HG03457 (cell line): Measurements from ENCODE around the gene TMEM231.
"Not testable (repeated sequence)": the region's sequence is repeated elsewhere in the genome, so short reads cannot be mapped to it uniquely, and the experiment has no call there.

Experiments
- ATAC-seq: cut with Tn5 transposase; IDR thresholded peaks from one replicate; pipeline ENCODE4 v1.9.1; 2021; ENCODE audit warnings: moderate number of reproducible peaks; ENCODE audit not compliant: unreplicated experiment

Gene TMEM231

GRCh38 chr16:75532791-75533190 lies 23.3 kb downstream of the TMEM231 start:
- ATAC-seq = no peak

GRCh38 chr16:75532142-75532765 lies 23.8 kb downstream of the TMEM231 start:
- no peak for ATAC-seq

DNA sequence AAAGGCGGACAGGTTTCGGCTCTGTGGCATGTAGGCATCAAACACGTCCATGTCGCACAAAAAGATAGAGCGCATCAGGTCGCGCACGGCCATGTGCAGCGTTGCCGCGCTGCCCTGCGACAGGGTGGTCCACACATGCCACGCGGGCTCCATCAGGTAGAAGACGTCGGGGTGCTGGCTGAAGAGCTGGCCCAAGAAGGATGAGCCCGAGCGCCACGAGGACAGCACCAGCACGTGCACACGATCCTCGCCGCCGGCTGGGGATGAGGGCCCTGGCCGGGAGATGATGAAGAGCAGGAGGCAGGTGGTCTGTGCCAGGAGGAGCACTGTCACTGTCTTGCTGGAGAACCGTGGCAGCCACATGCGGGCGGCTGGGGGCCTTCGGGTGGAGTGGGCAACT lies 26.1 kb downstream of the TMEM231 start:
- no peak for ATAC-seq

GRCh38 chr16:75529056-75529905 lies 26.8 kb downstream of the TMEM231 start:
- ATAC-seq = no peak

GRCh38 chr16:75527825-75528299 lies 28.2 kb downstream of the TMEM231 start:
- no peak for ATAC-seq

- no peak for ATAC-seq
Observed at GRCh38 chr16:75526032-75526790, 29.8 kb downstream of the TMEM231 start.

GRCh38 chr16:75519175-75519574 lies 36.9 kb downstream of the TMEM231 start:
- no peak for ATAC-seq

DNA sequence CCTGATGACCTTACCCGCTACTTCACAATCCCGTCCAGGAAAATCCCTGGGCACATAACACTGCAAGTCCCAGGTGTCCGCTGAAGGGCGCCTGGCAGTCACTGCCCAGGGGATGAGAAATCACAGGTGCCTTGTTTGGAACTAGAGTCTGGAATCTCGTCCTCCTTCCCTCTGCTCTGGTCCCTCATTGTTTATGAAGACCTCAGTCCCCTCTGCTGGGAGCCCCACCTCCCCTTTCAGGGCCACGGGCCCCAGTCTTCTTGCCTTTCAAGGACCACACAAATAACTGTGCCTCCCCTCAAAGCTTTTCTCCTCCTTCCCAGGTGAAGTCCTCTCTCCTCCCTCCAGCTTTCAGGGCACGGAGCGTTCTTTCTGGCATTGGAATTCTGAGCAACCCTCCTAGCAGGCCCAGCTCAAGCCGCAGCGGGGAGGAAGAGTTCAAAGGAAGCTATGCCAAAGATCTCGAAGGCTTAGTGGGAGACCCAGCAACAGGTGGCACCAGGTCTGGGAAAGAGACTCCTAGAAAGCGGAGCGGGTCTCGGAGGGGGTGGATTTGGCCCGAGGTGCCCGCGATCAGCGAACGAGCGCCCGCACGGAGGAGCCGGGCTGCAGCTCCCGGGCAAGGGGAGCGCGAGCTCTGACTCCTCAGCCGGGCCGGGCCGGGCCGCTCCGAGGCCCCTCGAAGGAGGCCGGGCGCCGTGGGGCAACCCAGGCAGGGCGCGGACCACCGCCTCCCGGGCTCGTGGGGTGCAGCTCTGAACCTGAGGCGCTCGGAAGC lies 39.7 kb downstream of the TMEM231 start:
- ATAC-seq = not testable (repeated sequence)

GRCh38 chr16:75514296-75514695 lies 41.8 kb downstream of the TMEM231 start:
- no peak for ATAC-seq

DNA sequence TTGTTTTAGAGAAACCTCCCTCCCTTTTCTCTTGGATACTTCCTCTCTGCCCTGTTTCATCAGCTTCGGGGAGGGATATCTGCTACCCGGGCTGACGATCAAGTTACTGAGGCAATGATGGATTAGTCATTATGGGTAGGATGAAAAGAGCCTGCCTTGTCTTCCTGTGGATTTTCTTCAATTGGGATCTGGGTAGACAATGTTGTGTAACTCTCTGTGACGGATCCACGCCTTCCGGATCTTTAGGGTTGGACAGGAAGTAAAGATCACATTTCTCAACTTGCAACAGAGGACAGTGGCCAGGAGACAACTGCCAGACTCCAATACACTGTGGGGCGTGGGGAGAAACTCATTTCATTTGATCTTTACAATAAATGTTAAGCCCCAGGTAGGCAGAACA lies 49.5 kb downstream of the TMEM231 start:
- ATAC-seq = no peak

GRCh38 chr16:75506107-75506506 lies 49.9 kb downstream of the TMEM231 start:
- ATAC-seq = no peak

DNA sequence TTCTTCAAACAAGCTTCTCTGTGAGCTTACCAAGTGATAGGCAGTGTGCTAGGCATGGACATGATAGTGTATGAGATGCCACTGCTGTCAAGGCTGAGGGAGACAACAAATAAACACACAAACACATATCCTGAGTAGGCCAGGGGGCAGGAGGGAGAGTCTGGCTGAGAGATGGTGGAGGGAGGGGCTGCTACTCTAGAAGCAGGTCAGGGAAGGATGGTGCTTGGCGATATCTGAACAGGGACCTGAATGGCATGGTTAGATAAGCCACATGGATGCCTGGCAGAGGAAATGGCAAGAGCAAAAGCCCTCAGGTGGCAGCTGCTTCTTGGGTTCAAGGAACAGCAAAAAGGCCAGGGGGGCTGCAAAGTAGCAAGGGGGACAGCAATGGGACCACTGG lies 52.3 kb downstream of the TMEM231 start:
- ATAC-seq = no peak

DNA sequence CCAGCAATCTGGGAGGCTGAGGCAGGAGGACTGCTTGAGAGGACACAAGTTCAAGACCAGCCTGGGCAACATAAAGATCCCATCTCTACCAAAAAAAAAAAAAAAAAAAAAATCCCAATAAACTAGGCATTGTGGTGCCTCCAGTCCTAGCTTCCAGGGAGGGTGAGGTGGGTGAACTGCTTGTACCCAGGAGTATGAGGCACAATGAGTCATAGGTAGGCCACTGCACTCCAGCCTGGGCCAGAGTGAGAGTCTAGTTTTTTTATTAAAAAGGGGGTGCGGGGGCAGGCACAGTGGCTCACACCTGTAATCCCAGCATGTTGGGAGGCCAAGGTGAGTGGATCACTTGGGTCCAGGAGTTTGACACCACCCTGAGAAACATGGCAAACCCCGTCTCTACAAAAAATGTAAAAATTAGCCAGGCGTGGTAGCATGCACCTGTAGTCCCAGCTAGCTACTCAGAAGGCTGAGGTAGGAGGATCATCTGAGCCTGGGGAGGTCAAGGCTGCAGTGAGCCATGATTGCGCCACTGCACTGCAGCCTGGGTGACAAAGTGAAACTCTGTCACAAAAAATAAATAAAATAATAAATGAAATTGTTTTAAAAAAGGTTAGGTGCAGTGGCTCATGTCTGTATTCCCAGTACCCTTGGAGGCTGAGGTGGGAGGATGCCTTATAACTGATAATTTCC lies 53.0 kb downstream of the TMEM231 start:
- ATAC-seq = no peak

GRCh38 chr16:75501820-75502219 lies 54.2 kb downstream of the TMEM231 start:
- ATAC-seq = not testable (repeated sequence)

DNA sequence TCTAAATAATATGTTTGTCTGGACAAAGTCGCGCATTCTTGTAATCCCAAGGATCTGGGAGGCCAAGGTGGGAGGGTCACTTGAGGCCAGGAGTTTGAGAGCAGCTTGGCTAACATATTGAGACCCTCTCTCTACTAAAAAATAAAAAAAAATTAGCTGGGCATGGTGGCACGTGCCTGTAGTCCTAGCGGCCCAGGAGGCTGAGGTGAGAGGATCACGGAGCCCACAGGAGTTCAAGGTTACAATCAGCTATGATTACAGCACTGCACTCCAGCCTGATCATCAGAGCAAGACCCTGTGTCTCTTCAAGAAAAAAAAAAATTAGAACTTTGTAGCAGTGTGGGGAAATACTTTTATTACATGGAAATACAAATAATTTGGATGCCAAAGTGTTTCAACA lies 54.7 kb downstream of the TMEM231 start:
- no peak for ATAC-seq

- ATAC-seq = not testable (repeated sequence)
Observed at GRCh38 chr16:75498605-75499322, 57.3 kb downstream of the TMEM231 start.

DNA sequence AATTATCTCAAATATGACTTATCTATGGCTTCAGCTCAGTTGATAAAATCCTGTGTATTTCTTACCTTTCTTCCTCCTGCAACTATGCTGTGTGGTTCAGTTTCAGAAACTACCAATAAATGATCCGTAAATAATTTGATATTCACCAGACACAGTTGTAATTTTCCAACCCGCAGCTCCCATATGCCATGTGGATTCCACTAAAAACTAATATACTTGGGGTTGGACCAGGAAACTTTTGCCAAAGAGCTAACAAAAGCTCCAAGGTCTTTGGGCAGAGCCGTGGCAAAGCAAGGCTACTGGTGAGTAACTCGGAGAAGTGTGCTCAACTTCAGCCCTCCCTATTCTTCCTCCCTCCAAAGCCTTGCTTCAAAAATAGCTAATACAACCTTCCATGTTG lies 58.5 kb downstream of the TMEM231 start:
- no peak for ATAC-seq

DNA sequence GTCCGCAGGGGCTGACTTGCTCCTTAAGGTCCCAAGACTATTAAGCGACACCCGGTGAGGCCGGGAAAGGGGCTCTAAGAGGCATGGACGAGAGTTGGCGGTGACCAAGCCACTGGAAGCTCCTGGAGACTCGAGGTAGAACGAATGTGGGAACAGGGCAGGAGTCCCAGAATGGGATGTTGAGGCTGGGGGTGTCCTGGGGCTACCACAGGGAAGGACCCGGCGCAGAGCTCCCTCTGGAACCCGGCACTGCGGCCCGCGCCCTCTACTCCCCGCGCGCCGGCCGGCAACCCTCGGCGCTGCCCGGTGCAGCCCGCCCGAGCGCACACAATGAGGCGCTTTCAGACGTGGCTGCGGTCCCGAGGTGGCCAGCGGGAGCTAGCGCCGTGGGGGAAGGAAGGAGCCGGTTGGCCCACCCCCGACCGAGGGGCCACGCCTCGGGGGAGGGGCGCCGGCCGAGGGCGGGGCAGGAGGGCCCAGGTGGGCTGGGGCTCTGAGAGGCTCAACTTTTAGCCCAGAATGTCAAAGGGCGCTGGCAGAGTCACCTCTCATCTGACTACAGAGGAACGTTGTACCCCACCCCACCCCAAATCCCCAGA lies 60.9 kb downstream of the TMEM231 start, which contains the start of gene CHST6:
Gene CHST6 (minus strand): TSS at position 366 of the 599 bp plus-strand sequence. CDS start 15,613 bp downstream, outside the sequence.
- ATAC-seq = no peak

DNA sequence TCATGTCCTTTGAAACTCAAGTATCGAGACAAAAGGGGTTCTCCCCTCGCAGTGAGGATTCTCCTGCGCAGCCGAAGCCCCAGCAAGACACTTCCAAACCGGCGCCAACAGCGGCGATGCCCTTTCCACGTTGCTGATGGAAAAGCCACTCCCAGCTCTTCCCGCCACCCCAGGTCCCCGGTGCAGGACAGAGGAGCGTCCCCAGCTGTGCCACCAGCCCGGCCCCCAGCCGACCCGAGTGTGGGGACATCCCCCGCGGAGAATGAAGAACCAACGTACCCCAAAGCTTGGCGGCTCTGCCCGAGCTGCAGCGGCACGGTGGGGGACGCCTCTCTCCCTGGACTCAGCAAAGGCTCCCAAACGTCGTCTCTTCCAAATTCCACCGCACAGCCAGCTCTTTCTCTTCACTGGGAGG lies 61.4 kb downstream of the TMEM231 start:
- no peak for ATAC-seq
